ENCODE data around the gene ZNF804B.

ZNF804B gene

GRCh38 chr7:88759230-88760135, at the start of gene ZNF804B:
Gene ZNF804B, plus strand, starts transcription at chr7:88759700. Its CDS starts 277 bp downstream, at chr7:88759977.
- DNase-seq: no peak

GRCh38 chr7:88735920-88736319, 23.6 kb upstream of the ZNF804B start:
- no peak for DNase-seq

- no peak for DNase-seq
Measured at GRCh38 chr7:88737632-88738031, 21.9 kb upstream of the ZNF804B start.

- DNase-seq: no peak
Measured at GRCh38 chr7:88746126-88746525, 13.4 kb upstream of the ZNF804B start.

- DNase-seq: no peak
Measured at GRCh38 chr7:88756802-88757201, 2.7 kb upstream of the ZNF804B start.

- DNase-seq: no peak
Measured at GRCh38 chr7:88757371-88757770, 2.1 kb upstream of the ZNF804B start.

GRCh38 chr7:88758381-88759229, 895 bp upstream of the ZNF804B start:
- no peak for DNase-seq

- no peak for DNase-seq
Measured at GRCh38 chr7:88760136-88760515, 626 bp downstream of the ZNF804B start.

GRCh38 chr7:88761779-88762178, 2.3 kb downstream of the ZNF804B start:
- no peak for DNase-seq

GRCh38 chr7:88771417-88771816, 11.9 kb downstream of the ZNF804B start:
- DNase-seq: no peak

GRCh38 chr7:88772776-88773175, 13.3 kb downstream of the ZNF804B start:
- no peak for DNase-seq

GRCh38 chr7:88775838-88776237, 16.3 kb downstream of the ZNF804B start:
- DNase-seq: no peak

- no peak for DNase-seq
Measured at GRCh38 chr7:88787777-88788176, 28.3 kb downstream of the ZNF804B start.

- no peak for DNase-seq
Measured at GRCh38 chr7:88789480-88790064, 30.1 kb downstream of the ZNF804B start.

- DNase-seq: no peak
Measured at GRCh38 chr7:88791891-88792290, 32.4 kb downstream of the ZNF804B start.

GRCh38 chr7:88792361-88792760, 32.9 kb downstream of the ZNF804B start:
- no peak for DNase-seq

- DNase-seq: no peak
Measured at GRCh38 chr7:88795553-88795952, 36.1 kb downstream of the ZNF804B start, which contains the start of gene TEX47. Gene TEX47, minus strand, starts transcription at chr7:88795737. Its CDS starts 795 bp downstream, at chr7:88794942.

- DNase-seq: no peak
Measured at GRCh38 chr7:88801046-88801445, 41.5 kb downstream of the ZNF804B start.

- no peak for DNase-seq
Measured at GRCh38 chr7:88806280-88807037, 47.0 kb downstream of the ZNF804B start.

GRCh38 chr7:88818552-88818951, 59.1 kb downstream of the ZNF804B start:
- no peak for DNase-seq

- no peak for DNase-seq
Measured at GRCh38 chr7:88826222-88826621, 66.7 kb downstream of the ZNF804B start.

- DNase-seq: no peak
Measured at GRCh38 chr7:88835147-88835728, 75.7 kb downstream of the ZNF804B start.

All from activated gamma-delta T cell treated with Interleukin-2 at 50 U/mL for 16 hours (primary cell).